Panc1 (cell line): ENCODE measurements around the gene WWOX.

Experiments used
- CTCF ChIP-seq: fragments of 450-650 bp; IDR thresholded peaks from 2 replicates; pipeline ENCODE4 v1.5.1; 2017; ENCODE audit warnings: mild to moderate bottlenecking
- POLR2AphosphoS5 ChIP-seq: IDR thresholded peaks from 2 replicates; pipeline ENCODE4 v1.6.1; 2012; ENCODE audit warnings: mild to moderate bottlenecking, low read depth, low read length, moderate library complexity
- REST ChIP-seq, 2 experiments: IDR thresholded peaks; 2 replicates each; pipeline ENCODE4 v1.6.1; 2011 to 2012; ENCODE audit warnings: low read depth in 2 of 2, control low read depth in 1 of 2, low read length in 1 of 2, mild to moderate bottlenecking in 1 of 2, moderate library complexity in 1 of 2; ENCODE audit not compliant: insufficient read depth in 1 of 2

- TF ChIP-seq CTCF (no peak), POLR2AphosphoS5 (no peak), REST (IDR thresholded peaks at IDR 0.05; ENCODE audit: insufficient read depth in 1 of 2, low read depth in 2 of 2, low read length in 1 of 2) (no peak)
These were observed 443.0 kb downstream of the WWOX start for GRCh38 chr16:78542419-78542818.
